OCI-LY3 (cell line): ENCODE data around the gene DOCK4.

Experiments
- EZH2phosphoT487 ChIP-seq: fragments of 200-600 bp; shearing (Covaris generic); IDR thresholded peaks from 2 replicates; pipeline ENCODE4 v1.6.1; 2018; ENCODE audit warnings: antibody characterized with exemption, mixed run types, low read depth
- TF ChIP-seq, protein P1 (sequence below): fragments of 200-600, 300-600 bp; sonication (generic); IDR thresholded peaks from 2 replicates; pipeline ENCODE4 v1.5.1; 2014; ENCODE audit warnings: antibody characterized with exemption, low read length, low read depth

DNA sequence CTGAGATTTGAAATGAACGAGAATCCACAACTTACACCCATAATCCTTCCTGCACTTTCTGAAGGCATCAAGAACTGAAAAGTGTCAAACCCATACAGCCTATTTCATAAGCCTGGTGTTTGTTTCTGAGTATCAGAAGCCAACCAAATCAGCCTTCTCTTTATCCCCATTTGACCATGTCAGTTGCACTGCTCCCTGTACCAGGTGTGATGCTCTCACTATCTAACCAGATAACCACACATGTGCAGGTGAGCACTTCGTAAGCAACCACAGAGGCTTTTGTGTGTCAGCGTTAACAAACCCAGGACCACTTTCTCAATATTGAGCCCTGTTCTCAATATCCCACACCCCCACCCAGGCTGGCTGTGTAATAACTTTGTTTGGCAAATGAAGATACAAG is 114.4 kb downstream of the DOCK4 start:
- TF ChIP-seq, protein P1, sequence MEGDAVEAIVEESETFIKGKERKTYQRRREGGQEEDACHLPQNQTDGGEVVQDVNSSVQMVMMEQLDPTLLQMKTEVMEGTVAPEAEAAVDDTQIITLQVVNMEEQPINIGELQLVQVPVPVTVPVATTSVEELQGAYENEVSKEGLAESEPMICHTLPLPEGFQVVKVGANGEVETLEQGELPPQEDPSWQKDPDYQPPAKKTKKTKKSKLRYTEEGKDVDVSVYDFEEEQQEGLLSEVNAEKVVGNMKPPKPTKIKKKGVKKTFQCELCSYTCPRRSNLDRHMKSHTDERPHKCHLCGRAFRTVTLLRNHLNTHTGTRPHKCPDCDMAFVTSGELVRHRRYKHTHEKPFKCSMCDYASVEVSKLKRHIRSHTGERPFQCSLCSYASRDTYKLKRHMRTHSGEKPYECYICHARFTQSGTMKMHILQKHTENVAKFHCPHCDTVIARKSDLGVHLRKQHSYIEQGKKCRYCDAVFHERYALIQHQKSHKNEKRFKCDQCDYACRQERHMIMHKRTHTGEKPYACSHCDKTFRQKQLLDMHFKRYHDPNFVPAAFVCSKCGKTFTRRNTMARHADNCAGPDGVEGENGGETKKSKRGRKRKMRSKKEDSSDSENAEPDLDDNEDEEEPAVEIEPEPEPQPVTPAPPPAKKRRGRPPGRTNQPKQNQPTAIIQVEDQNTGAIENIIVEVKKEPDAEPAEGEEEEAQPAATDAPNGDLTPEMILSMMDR = no peak
- TF ChIP-seq EZH2phosphoT487 = no peak
